ENCODE measurements around the gene DDX10. TPM values are rescaled to one million over a fixed set of nuclear protein-coding genes. Genes with fewer than 3 reads are reported as not detected.

Gene DDX10
- total and polyA plus RNA-seq, 7 donors, result 10.0 to 18.0 (median 11.4) TPM

DNA sequence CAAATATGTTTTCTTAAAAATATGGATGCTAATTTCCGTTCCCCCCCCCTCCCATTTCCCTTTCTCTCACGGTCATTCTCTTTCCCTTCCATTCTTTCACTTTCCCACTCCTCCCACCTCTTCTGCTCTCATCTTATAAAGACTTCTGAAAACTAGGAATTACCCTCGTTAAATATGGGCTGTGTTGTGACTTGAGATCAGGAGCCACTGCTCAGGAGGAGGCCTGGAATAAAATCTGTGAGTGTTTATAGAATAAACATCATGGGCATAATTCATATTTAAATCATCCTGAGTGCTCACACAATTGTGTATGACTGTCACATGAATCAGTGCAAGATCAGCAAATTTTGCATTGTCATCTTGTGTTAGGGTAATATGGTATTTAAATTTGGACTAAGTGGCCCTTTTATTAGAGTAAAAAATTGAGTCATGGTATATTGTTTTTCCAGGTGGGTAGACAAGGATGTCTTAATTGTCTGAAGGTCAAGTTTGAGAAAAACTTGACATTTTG, 208.0 kb downstream of the DDX10 start:
- WGBS, 3 donors, result 69 to 76% (median 73%) methylated on average over 3 of the region's 3 CpGs
- ATAC-seq (no peak), DNase-seq (no peak)
- Histone ChIP-seq H3K4me3 (no peak overlapping the region), H3K36me3 (ENCODE audit: insufficient read depth in 1 of 2, low read depth in 1 of 2) (no peaks in the 10 kb centered on the region), H3K27ac (no peak overlapping the region), H3K27me3 (ENCODE audit: insufficient read depth in 3 of 3, low read length in 2 of 3) (no peaks in the 10 kb centered on the region), H3K4me1 (no peaks in the 10 kb centered on the region), H3K9me3 (no peaks in the 10 kb centered on the region)
- intact Hi-C loops (cut with DNase I), result loop anchor here in 1 of 2 donors (5.0 kb wide), 1 partner anchor 176 kb away; no protein-coding TSS in a partner anchor
- no peak for TF ChIP-seq CTCF (IDR thresholded peaks at IDR 0.05)

DNA sequence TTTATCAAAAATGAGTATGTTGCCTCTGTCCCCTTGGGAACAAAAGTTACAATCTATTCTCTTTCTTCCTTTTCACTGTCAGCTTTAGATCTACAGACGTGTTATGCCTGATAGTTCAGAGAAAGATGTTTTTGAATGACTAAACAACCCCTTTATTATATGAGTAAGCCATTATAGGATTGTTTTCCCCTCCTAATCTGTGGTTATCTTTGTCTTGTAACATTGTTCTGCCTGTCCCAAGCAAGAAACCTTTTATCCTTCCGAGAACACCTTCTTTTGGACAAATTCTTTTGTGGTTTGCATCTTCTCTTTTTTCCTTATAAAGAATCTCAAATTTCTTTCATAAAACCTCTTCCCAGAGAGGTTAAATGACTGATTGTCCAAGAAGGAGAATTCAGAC, 208.4 kb downstream of the DDX10 start:
- H3K36me3 ChIP-seq (ENCODE audit: insufficient read depth in 1 of 2, low read depth in 1 of 2), result no peaks in the 10 kb centered on the region
- WGBS, 3 donors, result 84 to 97% (median 90%) methylated on average over 2 of the region's 2 CpGs

GRCh38 chr11:108873941-108874340, 209.1 kb downstream of the DDX10 start:
- ATAC-seq (no peak), DNase-seq (no peak)
- intact Hi-C loops (cut with DNase I), result loop anchor here in 1 of 2 donors (5.0 kb wide), 1 partner anchor 177 kb away; no protein-coding TSS in a partner anchor
- H3K27ac ChIP-seq, result no peak overlapping the region
- no peaks in the 10 kb centered on the region for H3K27me3 ChIP-seq (ENCODE audit: insufficient read depth in 3 of 3, low read length in 2 of 3)
- TF ChIP-seq CTCF (IDR thresholded peaks at IDR 0.05), result no peak
- no peak overlapping the region for H3K4me3 ChIP-seq
- no peaks in the 10 kb centered on the region for H3K36me3 ChIP-seq (ENCODE audit: insufficient read depth in 1 of 2, low read depth in 1 of 2)
- WGBS, 3 donors, result 95 to 98% (median 97%) methylated on average over 4 of the region's 4 CpGs
- H3K4me1 ChIP-seq, result no peaks in the 10 kb centered on the region
- no peaks in the 10 kb centered on the region for H3K9me3 ChIP-seq

More for the DNA sequence above, 208.4 kb downstream of the DDX10 start:
- H3K9me3 ChIP-seq, result no peaks in the 10 kb centered on the region
- TF ChIP-seq CTCF (IDR thresholded peaks at IDR 0.05), result no peak
- no peak for DNase-seq
- no peaks in the 10 kb centered on the region for H3K4me1 ChIP-seq
- ATAC-seq, result no peak
- H3K27me3 ChIP-seq (ENCODE audit: insufficient read depth in 3 of 3, low read length in 2 of 3), result no peaks in the 10 kb centered on the region
- intact Hi-C loops (cut with DNase I), result loop anchor here in 1 of 2 donors (5.0 kb wide), 1 partner anchor 176 kb away; no protein-coding TSS in a partner anchor
- H3K4me3 ChIP-seq, result no peak overlapping the region
- H3K27ac ChIP-seq, result no peak overlapping the region

DNA sequence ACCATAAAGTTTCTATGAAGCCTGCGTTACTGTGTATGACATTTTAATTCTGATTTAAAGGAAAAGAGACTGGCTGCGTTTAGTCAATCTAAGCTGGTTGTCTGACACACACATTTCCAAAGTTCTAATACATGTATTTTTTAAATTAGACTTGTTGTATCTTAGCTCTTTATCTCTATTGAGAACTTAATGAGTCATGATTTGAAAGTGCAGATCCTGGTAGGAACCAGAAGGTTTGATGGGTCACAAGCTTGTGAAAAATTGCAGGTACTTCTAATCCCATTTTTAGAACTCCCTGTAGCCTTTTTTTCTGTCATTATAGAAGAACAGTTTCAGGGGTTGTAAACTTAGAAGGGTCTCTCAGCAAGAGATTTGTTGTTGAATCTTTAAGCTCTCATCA, 210.3 kb downstream of the DDX10 start:
- no peaks in the 10 kb centered on the region for H3K36me3 ChIP-seq (ENCODE audit: insufficient read depth in 1 of 2, low read depth in 1 of 2)
- no peaks in the 10 kb centered on the region for H3K27me3 ChIP-seq (ENCODE audit: insufficient read depth in 3 of 3, low read length in 2 of 3)
- no peak for DNase-seq
- H3K4me3 ChIP-seq, result no peak overlapping the region
- H3K9me3 ChIP-seq, result no peaks in the 10 kb centered on the region
- TF ChIP-seq CTCF (IDR thresholded peaks at IDR 0.05), result no peak
- intact Hi-C loops (cut with DNase I), result no loop called here
- WGBS, 3 donors, result 89 to 93% (median 90%) methylated on average over 2 of the region's 2 CpGs
- H3K27ac ChIP-seq, result no peak overlapping the region
- no peak for ATAC-seq
- no peaks in the 10 kb centered on the region for H3K4me1 ChIP-seq

GRCh38 chr11:108877178-108877577, 212.3 kb downstream of the DDX10 start:
- no peak for TF ChIP-seq CTCF (IDR thresholded peaks at IDR 0.05)
- H3K9me3 ChIP-seq, result no peaks in the 10 kb centered on the region
- intact Hi-C loops (cut with DNase I), result no loop called here
- DNase-seq (no peak), ATAC-seq (no peak)
- 81 to 88% (median 85%) methylated on average over 2 of the region's 2 CpGs for WGBS, 3 donors
- H3K4me1 ChIP-seq, result no peaks in the 10 kb centered on the region
- H3K27me3 ChIP-seq (ENCODE audit: insufficient read depth in 3 of 3, low read length in 2 of 3), result no peaks in the 10 kb centered on the region
- H3K4me3 ChIP-seq, result no peak overlapping the region
- H3K27ac ChIP-seq, result no peak overlapping the region
- no peaks in the 10 kb centered on the region for H3K36me3 ChIP-seq (ENCODE audit: insufficient read depth in 1 of 2, low read depth in 1 of 2)

All from psoas muscle (tissue), 8 donors.